Vagina (tissue), 2 donors: ENCODE measurements around the gene CCHCR1.
"Not testable (repeated sequence)": the region's sequence is repeated elsewhere in the genome, so short reads cannot be mapped to it uniquely, and the experiment has no call there.

Source experiments
- POLR2AphosphoS5 ChIP-seq, 2 donors: sonication (generic); formaldehyde crosslinking; IDR thresholded peaks; one replicate each; pipeline ENCODE4 v1.9.0; 2017; ENCODE audit warnings: antibody characterized with exemption in 2 of 2, mild to moderate bottlenecking in 2 of 2, low read depth in 1 of 2; ENCODE audit not compliant: insufficient read depth in 1 of 2
- TF ChIP-seq, protein P1 (sequence below), 3 experiments: fragments of 450-650 bp in 2 of 3; fragments of 200-600 bp in 1 of 3; sonication (generic) in 1 of 3; IDR thresholded peaks; one replicate each; pipeline ENCODE4 v1.5.1; 2017 to 2019; ENCODE audit warnings: antibody characterized with exemption in 3 of 3, mild to moderate bottlenecking in 2 of 3, moderate library complexity in 2 of 3

- TF ChIP-seq, protein P1, sequence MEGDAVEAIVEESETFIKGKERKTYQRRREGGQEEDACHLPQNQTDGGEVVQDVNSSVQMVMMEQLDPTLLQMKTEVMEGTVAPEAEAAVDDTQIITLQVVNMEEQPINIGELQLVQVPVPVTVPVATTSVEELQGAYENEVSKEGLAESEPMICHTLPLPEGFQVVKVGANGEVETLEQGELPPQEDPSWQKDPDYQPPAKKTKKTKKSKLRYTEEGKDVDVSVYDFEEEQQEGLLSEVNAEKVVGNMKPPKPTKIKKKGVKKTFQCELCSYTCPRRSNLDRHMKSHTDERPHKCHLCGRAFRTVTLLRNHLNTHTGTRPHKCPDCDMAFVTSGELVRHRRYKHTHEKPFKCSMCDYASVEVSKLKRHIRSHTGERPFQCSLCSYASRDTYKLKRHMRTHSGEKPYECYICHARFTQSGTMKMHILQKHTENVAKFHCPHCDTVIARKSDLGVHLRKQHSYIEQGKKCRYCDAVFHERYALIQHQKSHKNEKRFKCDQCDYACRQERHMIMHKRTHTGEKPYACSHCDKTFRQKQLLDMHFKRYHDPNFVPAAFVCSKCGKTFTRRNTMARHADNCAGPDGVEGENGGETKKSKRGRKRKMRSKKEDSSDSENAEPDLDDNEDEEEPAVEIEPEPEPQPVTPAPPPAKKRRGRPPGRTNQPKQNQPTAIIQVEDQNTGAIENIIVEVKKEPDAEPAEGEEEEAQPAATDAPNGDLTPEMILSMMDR (IDR thresholded peaks at IDR 0.05) = not testable (repeated sequence)
- not testable (repeated sequence) for TF ChIP-seq POLR2AphosphoS5 (IDR thresholded peaks at IDR 0.05; ENCODE audit: insufficient read depth in 1 of 2, low read depth in 1 of 2)
Observed at GRCh38 chr6:31183859-31184258, 26.3 kb upstream of the CCHCR1 start.
